ENCODE data around the gene HDLBP.

The HDLBP gene

DNA sequence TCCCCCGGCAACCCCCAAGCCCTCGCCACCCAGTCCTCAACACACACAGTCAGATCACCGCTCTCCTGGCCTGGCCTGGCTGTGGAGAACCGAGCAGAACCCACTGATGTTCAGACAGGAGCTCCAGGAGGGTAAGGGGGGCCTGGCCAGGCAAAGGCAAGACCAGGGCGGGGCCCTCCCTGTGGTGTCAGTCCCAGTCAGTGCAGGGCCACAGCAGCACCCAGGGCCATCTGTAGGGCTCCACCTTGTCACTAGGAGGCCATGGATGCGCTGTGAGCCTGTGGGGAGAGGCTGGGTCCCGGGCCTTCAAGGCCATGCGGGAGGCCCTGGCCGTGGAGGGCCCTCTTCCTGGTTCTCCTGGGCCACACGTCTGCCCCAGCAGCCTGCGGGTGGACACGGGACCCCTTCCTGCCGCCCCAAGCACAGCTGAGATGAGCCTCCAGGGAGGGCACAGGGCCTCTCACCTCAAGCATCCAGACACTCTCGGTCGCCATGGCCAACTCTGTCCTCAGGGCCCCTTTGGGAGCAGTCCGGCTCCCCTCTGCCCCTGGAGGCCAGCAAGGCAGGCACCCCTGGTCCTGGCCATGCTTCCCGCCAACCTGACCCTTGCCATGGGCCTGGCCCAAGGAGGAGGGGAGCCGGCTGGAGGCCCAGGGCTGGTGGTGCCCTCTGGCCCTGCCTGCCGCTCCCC is 125.0 kb downstream of the HDLBP start:
- DNase-seq (ENCODE audit: low spot score): peak; percentile 13

DNA sequence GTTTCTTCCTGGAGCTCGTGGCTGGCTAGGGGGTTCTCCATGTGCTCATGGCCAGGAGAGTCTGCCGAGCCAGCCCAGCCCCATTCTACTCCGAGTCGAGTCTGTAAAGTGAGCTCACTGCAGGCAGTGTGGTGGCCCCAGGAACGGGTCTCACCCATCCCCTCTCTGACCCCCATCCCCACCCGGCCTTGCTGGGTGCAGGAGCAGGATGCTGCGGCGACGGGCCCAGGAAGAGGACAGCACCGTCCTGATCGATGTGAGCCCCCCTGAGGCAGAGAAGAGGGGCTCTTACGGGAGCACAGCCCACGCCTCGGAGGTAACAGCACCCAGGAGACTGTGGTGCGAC is 125.6 kb downstream of the HDLBP start:
- DNase-seq (ENCODE audit: low spot score): no peak

DNA sequence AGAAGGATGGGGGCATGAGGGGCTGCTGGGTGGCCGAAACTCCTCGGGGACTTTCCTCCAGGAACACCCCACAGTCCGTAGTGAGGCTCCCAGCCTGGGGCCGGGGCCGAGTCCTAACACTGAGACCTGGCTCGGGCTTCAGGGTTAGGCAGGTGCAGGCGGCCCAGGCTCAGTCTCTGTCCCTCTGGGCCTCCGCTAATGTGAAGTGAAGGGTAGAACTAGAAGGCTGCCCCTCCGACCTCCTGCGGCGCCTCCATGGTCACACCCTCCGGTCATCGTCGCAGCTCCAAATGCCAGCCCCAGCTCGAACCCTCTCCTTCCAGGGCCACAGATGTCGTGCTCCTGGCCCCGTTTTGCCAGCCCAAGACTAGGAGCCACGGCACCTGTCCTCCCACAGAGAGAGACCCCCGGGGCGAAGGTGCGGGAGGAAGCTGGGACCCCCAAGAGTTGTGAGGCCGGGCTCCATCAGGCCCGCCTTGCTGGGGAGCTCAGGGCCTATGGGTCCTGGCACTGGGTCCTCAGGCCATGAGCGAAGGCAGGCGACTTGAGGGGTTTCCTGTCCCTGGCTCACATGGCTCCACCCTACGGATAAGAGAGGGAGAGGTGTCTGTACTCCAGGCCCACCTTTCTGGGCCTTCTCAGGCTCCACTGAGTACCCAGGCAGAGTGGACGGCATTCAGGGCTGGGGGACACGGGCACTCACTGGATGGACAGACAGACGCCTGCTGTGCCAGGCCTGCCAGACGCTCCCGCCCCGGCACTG is 126.2 kb downstream of the HDLBP start:
- no peak for DNase-seq (ENCODE audit: low spot score)

DNA sequence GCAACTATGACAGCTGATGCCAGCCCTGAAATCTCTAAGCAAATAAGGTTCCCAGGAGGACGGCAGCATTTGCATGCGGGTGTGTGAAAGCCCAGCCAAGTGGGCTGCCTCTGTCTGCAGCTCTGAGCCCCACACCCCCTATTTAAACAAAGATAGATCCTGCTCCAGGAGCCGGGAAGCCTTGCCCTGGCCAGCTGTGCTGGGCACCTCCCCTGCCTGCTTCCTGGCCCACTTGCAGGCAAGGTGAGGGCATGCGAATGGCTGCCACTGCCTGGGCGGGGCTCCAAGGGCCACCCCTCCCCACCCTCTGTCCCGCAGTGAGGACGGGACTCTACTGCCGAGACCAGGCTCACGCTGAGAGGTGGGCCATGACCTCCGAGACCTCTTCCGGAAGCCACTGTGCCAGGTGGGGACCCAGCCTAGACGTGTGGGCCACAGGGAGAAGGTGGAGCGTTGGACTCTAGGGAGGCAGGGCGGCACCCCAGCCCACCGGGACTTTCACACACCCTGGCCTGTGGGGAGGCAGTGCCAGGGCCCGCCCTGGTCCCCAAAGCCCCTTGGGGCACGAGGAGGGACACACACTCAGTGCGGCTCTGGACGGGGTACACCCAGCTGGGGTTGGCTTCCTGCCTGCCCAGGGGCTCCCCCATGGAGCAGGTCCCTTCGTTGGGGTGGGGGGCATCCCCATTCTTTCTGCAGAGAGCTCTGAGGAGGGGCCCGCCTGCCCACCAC is 126.9 kb downstream of the HDLBP start, which contains the start of gene ANO7:
ANO7 (plus strand) TSS at position 317 of the 732 bp plus-strand sequence. CDS start 1,387 bp downstream, outside the sequence.
- peak; percentile 8 for DNase-seq (ENCODE audit: low spot score)

DNA sequence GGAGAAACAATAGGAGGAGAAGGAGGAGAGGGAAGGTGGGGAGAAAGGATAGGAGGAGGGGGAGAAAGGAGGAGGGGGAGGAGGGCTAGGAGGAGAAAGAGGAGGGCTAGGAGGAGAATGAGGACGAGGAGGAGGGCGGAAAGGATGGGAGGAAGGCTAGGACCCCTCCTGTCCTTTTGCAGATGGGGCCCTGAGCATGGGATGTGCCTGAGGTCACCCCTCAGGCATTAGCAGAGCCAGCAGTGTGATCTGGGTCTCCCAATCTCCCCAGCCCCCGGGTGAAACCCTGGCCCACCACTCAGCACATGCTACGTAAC is 127.6 kb downstream of the HDLBP start:
- DNase-seq (ENCODE audit: low spot score): no peak

DNA sequence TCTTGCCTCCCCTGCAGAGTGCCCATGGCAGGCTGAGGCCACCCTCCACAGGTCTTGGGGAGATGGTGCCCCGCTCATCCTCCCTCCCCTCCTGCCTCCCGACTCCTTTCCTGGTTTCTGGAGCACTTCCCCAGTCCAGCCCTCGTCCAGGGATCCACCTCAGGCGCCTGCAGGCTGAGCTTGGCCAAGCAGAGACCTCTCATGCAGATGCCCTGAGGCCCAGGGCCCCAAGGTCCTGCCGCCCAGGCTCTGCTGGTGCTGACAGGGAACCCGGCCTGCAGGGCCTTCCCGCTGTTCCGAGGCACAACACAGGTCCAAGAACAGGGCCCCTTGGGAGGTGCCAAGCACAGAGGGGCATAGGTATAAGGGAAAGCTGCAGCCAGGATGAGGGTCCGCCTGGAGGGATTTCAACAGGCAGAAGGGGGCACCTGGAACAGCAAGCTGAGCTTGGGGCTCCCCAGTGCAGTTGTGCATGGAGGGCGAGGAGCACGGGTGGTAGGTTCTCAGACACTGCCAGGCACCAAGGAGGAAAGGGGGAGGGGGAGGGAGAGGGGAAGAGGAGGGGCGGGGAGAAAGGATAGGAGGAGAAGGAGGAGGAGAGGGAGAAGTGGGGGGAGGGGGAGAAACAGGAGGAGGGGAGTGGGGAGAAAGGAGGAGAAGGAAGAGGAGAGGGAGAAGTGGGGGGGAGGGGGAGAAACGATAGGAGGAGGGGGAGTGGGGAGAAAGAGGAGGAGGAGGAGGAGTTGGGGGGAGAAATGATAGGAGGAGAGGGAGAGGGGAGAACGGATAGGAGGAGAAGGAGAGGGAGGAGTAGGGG is 128.2 kb downstream of the HDLBP start:
- no peak for DNase-seq (ENCODE audit: low spot score)

DNA sequence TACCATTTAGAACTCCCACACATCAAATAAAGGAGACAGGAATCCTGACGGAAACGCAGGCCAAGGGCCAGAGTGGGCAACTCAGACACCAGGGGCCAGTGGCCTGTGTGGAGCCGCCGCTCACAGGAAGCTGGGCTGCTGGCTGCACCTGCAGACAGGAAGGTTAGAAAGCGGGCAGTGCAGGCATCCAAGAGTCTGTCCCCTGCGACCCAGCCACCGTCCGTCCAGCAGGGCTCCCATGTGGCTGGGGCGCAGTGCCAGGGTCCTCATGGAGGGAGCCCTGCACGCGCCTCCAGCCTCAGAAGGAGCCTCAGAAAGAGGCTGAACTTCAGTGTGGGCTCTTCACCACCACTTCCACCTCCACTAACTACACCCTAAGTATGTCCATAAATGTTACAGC is 129.5 kb downstream of the HDLBP start:
- DNase-seq (ENCODE audit: low spot score): no peak

DNA sequence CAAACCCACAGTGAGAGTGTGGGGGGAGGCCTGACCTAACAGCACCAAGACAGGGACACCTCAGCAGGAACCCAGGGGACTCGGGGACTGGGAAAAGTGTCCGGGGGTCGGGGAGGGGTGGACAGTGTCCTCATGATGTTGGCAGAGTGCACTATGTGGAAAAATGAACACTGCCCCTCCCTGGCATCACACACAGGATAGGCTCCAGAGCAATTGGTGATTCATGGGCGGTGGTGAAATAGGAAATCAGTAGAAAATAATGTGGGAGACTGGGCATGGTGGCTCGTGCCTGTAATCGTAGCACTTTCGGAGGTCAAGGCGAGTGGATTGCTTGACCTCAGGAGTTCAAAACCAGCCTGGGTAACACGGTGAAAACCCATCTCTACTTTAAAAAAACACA is 130.6 kb downstream of the HDLBP start:
- DNase-seq (ENCODE audit: low spot score): peak; percentile 19

DNA sequence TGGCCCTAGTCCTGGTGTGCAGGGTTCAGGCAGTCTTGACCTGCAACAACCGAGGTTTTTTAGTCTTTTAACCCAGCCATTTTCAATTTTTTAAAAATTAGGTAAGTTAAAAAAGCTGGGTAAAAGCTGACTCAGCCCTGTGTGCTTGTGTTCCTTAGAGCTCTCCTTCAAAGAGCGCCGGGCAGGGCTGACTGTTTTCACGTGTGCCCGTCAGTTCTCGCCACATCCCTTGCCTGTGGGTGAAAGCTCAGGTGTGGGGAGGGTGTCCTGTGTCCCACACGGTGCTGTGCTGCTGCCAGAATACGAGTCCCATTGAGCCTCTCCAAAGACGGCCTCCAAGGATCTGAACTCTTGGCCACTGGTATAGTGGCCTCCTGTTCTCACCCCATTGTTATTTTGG is 132.3 kb downstream of the HDLBP start:
- DNase-seq (ENCODE audit: low spot score): no peak

DNA sequence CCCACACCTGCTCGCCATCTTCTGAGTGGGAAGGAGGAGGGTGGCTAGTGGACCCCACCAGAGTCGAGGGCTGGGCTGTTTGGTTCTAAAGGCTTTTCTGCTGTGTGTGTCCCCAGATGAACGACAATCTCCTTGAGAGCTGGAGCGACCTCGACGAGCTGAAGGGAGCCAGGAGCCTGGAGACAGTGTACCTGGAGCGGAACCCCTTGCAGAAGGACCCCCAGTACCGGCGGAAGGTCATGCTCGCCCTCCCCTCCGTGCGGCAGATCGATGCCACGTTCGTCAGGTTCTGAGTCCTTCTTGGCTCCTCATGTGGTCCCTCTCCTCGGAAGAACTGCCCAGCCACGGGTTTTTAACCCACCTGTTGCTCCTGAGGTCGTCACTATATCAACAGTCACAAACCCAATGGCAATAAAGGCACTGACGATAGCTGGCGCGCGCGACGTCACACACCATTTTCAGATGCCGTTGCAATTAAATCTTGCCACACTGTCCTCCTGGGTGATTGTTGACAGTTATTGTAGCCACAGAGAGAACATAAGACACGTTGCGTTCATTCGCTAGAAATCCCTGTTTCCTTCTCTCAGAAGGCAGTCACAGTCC is 132.8 kb downstream of the HDLBP start:
- no peak for DNase-seq (ENCODE audit: low spot score)

DNA sequence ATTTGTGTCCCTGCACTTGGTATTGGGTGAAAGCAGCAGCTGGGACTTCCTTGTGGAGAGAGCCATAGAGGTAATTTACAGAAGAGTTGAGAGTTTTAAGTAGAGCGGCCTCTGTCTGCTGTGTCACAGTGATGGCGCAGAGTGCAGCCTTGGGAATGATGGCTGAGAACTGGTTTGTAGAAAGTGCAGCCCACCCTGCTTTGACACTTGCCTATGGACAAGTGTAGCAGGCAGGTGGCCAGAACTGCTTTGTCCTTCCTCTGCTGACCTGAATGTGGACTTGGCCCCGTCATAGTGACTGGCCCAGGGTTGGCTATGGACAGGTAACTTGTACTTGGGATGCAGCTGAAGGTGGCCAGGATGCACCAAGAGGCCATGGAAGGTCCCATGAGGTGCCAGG is 133.3 kb downstream of the HDLBP start:
- DNase-seq (ENCODE audit: low spot score): no peak

DNA sequence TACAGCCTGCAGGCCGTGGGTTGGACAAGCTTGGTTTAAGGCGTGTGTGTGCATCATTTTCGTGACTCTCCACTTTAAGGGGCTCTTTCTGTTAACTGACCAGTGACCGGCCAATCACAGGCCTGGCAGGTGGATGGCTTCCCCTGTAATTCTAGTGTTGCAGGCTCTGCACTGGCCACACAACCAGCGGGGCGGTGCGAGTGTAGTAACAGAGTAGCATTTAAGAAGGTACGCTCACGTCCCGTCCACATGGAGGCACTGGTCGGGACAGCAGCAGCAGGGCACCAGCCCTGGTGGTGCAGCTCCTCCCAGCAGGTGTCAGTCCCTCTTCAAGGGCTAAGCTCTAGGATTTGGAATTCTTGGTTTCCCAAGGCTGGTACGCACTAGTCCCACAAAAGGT is 135.0 kb downstream of the HDLBP start:
- no peak for DNase-seq (ENCODE audit: low spot score)

DNA sequence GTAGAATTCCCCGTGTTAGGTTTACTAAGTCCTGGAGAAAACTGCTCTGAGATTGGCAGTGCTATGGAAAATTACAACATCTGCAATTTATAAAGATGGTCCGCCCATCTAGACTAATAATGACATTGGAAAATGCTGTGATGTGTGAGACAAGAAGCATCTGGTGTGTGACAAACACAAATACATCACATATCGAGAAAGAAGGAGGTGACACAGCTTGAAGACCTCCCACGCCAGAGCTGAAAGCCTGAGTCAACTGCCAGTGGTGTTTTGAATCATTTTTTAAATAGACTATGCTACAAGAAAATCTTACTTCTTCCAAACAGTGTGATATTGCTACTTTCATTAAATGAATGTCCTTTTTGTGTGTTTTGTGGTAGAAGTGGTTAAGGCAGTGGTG is 135.6 kb downstream of the HDLBP start:
- no peak for DNase-seq (ENCODE audit: low spot score)

DNA sequence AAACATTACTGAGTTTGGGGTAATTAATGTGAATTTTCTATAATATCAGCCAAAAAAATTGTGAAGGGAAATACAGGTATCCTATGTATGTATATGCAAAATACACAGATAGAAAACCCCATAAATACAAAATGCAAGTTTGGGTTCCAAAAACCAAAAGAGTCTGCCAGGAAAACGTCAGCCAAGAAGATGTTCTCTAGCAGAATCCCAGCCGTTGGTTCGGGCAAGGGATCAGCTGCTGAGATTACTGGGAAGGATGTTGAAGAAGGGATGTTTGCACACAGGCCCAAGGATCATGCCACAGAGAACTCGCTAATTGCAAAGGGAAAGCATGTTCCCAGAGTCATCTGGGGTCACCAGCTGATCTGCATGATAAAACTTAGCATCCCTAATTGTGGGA is 136.5 kb downstream of the HDLBP start:
- no peak for DNase-seq (ENCODE audit: low spot score)

DNA sequence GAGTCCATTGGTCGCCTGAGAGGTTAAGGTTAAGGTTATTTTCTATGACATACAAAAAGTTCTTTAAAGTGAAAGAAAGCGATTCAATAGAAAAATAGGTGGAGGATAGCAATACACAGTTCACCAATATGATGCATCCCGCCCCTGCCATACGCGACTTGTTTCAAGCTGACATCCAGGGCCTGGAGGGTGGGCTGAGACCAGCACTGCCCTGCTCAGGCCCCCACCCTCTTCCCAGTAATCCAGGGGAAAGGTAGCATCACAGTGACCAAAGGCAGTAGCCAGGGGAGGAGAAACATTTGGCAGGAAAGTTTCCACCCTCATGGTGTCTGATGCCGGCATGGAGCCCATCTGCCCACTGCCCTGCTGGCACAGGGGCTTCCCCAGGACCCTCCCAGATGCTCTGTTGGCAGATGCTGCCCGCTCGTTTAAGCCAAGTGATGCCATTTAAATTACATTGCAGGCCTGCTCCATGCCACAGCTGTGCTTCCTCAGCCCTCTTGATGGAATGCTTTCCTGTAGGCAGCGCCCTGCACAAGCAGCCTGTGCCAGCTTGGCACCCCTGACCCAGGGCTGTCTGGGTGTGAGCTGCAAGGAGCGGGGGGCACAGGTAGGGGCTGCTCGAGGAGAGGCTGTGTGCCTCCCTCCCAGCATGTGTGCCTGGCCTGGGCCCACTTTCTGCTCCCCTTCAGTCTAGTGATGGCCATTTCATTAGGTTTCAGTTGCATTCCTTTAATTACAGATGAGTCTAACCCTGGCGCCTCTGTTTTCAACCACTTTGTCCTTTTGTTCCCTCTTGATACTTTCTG is 137.7 kb downstream of the HDLBP start:
- no peak for DNase-seq (ENCODE audit: low spot score)

All from AG08396 (cell line).